Astrocyte (in vitro differentiated cells and primary cell): ENCODE results near the gene SIGLEC15.

Experiments used
- EZH2 ChIP-seq: IDR thresholded peaks from 2 replicates; pipeline ENCODE4 v1.6.1; 2012; ENCODE audit warnings: mild to moderate bottlenecking, low read length, inconsistent platforms; ENCODE audit not compliant: insufficient read depth
- TF ChIP-seq, protein P1 (sequence below): IDR thresholded peaks from 2 replicates; pipeline ENCODE4 v1.5.1; 2011; ENCODE audit warnings: low read depth, mild to moderate bottlenecking, inconsistent platforms, low read length, moderate library complexity; ENCODE audit not compliant: insufficient read depth

DNA sequence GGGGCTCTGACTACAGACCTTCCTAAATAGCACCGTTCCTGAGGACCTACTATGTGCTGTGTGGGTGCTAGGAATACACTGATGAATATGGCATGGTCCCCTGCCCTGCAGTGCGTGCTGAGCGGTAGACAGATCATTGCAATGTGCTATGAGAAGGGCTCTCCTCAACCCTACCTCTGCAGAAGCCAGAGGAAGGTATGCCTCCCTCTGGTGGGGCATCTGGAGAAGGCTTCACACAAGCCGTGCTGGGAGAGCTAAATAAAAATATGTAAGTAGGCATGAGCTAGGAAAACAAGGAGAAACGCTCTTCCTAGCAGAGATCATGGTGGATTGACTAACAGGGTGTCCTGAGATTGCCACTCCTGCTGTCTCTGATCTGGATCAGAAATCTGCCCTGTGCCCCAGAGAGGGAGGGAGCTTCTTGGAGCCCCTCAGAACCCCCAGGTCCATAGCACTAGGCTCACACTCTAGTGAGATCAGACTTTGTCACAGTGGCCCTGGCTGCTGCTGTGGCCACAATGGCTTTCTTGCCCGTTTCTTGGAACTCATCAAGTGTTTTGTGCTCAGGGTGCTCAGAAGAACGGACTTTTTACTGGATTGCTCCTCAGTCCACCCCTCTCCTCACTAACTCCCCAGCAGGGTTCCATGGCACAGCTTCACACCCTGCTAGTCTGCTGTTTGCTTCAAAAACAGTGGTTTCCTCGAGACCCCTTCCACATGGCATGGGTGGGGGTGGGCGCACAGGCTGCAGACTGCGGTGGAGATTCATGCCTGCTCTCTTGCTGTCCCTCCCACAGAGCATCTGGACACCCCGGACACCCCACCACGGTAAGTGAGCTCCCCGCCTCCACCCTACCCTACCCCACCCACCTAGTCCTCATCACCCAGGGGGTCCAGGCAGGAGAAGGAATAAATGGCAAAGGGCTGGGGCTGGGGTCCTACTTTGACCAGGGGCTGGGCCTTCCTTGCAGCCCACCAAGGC is 14.2 kb downstream of the SIGLEC15 start:
- TF ChIP-seq, protein P1, sequence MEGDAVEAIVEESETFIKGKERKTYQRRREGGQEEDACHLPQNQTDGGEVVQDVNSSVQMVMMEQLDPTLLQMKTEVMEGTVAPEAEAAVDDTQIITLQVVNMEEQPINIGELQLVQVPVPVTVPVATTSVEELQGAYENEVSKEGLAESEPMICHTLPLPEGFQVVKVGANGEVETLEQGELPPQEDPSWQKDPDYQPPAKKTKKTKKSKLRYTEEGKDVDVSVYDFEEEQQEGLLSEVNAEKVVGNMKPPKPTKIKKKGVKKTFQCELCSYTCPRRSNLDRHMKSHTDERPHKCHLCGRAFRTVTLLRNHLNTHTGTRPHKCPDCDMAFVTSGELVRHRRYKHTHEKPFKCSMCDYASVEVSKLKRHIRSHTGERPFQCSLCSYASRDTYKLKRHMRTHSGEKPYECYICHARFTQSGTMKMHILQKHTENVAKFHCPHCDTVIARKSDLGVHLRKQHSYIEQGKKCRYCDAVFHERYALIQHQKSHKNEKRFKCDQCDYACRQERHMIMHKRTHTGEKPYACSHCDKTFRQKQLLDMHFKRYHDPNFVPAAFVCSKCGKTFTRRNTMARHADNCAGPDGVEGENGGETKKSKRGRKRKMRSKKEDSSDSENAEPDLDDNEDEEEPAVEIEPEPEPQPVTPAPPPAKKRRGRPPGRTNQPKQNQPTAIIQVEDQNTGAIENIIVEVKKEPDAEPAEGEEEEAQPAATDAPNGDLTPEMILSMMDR, result peak; percentile 67
- TF ChIP-seq EZH2, result no peak
